ENCODE measurements around the gene NR2C2AP. TPM values are rescaled to one million over a fixed set of nuclear protein-coding genes. Genes with fewer than 3 reads are reported as not detected.

NR2C2AP gene
- total RNA-seq, 1 experiment from 2014 or later, result 42.1 TPM

DNA sequence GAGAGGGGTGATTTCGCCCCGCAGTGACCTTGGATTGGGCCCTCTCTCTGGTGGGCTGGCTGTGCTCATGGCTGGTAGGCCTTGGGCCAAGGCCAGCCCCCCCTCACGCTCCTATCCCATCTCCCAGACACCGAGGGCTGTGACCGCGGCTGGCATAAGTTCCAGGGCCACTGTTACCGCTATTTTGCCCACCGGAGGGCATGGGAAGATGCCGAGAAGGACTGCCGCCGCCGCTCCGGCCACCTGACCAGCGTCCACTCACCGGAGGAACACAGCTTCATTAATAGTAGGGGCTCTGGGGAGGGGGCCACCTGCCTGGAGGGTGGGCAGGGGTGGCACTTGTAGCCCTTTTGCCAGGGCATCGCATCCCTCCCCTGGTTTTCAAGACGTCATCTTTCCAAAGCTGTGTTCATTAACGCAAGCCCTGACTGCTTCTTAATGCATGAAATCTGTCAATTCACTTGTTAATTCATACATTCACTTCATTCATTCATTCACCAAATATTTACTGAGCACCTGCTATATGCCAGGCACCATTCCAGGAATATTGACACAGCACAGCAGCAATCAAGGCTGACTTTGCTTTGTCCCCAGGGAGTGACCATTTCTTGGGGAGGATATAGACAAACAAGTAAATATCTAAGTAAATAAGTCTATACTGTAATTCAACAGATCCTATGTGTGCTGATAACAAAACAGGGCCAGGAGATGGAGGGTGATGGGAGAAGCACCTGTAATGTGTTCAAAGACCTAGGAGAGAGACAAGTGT lies 35.1 kb upstream of the NR2C2AP start:
- in situ Hi-C loops (cut with HindIII; ENCODE audit: low pct_unique_long_range_greater_than_20kb, low sequenced_read_pairs) (no loop called here), intact Hi-C loops (cut with micrococcal nuclease; ENCODE audit: unreplicated experiment) (no loop called here)
- H3K4me3 ChIP-seq (ENCODE audit: low read depth in 2 of 2, low read length in 2 of 2), result no peak overlapping the region
- no peaks in the 10 kb centered on the region for H3K4me1 ChIP-seq (ENCODE audit: control insufficient read depth, insufficient read depth, low read length)
- H3K27me3 ChIP-seq (ENCODE audit: control insufficient read depth, insufficient read depth, low read length), result no peaks in the 10 kb centered on the region
- no peaks in the 10 kb centered on the region for H3K36me3 ChIP-seq (ENCODE audit: control insufficient read depth, insufficient read depth, low read length)
- TF ChIP-seq TCF7L2 (IDR thresholded peaks at IDR 0.05; ENCODE audit: low read depth, low read length), result no peak
- no peak for TF ChIP-seq SIN3A (IDR thresholded peaks at IDR 0.05; ENCODE audit: borderline replicate concordance, insufficient read depth, low read depth, low read length)
- no peak for TF ChIP-seq CTCF (IDR thresholded peaks at IDR 0.05)
- TF ChIP-seq POLR2AphosphoS5 (IDR thresholded peaks at IDR 0.05; ENCODE audit: low read depth, low read length), result no peak
- TF ChIP-seq, protein P1, sequence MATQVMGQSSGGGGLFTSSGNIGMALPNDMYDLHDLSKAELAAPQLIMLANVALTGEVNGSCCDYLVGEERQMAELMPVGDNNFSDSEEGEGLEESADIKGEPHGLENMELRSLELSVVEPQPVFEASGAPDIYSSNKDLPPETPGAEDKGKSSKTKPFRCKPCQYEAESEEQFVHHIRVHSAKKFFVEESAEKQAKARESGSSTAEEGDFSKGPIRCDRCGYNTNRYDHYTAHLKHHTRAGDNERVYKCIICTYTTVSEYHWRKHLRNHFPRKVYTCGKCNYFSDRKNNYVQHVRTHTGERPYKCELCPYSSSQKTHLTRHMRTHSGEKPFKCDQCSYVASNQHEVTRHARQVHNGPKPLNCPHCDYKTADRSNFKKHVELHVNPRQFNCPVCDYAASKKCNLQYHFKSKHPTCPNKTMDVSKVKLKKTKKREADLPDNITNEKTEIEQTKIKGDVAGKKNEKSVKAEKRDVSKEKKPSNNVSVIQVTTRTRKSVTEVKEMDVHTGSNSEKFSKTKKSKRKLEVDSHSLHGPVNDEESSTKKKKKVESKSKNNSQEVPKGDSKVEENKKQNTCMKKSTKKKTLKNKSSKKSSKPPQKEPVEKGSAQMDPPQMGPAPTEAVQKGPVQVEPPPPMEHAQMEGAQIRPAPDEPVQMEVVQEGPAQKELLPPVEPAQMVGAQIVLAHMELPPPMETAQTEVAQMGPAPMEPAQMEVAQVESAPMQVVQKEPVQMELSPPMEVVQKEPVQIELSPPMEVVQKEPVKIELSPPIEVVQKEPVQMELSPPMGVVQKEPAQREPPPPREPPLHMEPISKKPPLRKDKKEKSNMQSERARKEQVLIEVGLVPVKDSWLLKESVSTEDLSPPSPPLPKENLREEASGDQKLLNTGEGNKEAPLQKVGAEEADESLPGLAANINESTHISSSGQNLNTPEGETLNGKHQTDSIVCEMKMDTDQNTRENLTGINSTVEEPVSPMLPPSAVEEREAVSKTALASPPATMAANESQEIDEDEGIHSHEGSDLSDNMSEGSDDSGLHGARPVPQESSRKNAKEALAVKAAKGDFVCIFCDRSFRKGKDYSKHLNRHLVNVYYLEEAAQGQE (IDR thresholded peaks at IDR 0.05; ENCODE audit: insufficient read depth in 1 of 2, low read depth in 2 of 2, low read length in 1 of 2), result no peak
- H3K9me3 ChIP-seq (ENCODE audit: control insufficient read depth, insufficient read depth, low read depth, low read length), result peaks cover 6% of the 10 kb centered on the region; the same call in 1 of the 2 replicates
- ATAC-seq (no peak), DNase-seq (ENCODE audit: low read depth, low spot score) (no peak)
- ChIA-PET CTCF (no interaction called here), POLR2A (no interaction called here)
- no peak overlapping the region for H3K27ac ChIP-seq (ENCODE audit: low read length)
- no TSS peak for BruUV-seq (replicated peaks)

DNA sequence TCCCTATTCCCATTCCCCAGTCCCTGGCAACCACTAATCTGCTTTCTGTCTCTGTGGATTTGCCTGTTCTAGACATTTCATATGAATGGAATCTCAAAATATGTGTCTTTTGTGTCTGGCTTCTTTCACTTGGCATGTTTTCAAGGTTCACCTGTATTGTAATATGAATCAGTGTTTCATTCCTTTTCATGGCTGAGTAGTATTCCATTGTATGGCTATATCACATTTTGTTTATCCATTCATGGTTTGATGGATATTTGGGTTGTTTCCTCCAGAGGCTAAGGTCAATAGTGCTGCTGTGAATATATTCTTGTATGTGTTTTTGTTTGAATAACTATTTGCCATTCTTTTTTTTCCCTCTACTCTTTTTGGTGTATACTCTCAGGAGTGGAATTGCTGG lies 33.0 kb upstream of the NR2C2AP start:
- DNase-seq (ENCODE audit: low read depth, low spot score) (no peak), ATAC-seq (no peak)
- in situ Hi-C loops (cut with HindIII; ENCODE audit: low pct_unique_long_range_greater_than_20kb, low sequenced_read_pairs) (no loop called here), intact Hi-C loops (cut with micrococcal nuclease; ENCODE audit: unreplicated experiment) (no loop called here)
- Histone ChIP-seq H3K9me3 (ENCODE audit: control insufficient read depth, insufficient read depth, low read depth, low read length) (peaks cover 6% of the 10 kb centered on the region; the same call in 1 of the 2 replicates), H3K27me3 (ENCODE audit: control insufficient read depth, insufficient read depth, low read length) (no peaks in the 10 kb centered on the region), H3K27ac (ENCODE audit: low read length) (no peak overlapping the region), H3K4me3 (ENCODE audit: low read depth in 2 of 2, low read length in 2 of 2) (no peak overlapping the region), H3K4me1 (ENCODE audit: control insufficient read depth, insufficient read depth, low read length) (no peaks in the 10 kb centered on the region), H3K36me3 (ENCODE audit: control insufficient read depth, insufficient read depth, low read length) (no peaks in the 10 kb centered on the region)
- ChIA-PET CTCF (no interaction called here), POLR2A (no interaction called here)
- TF ChIP-seq, protein P1 (IDR thresholded peaks at IDR 0.05; ENCODE audit: insufficient read depth in 1 of 2, low read depth in 2 of 2, low read length in 1 of 2), result no peak
- TF ChIP-seq TCF7L2 (IDR thresholded peaks at IDR 0.05; ENCODE audit: low read depth, low read length) (no peak), SIN3A (IDR thresholded peaks at IDR 0.05; ENCODE audit: borderline replicate concordance, insufficient read depth, low read depth, low read length) (no peak), POLR2AphosphoS5 (IDR thresholded peaks at IDR 0.05; ENCODE audit: low read depth, low read length) (no peak), CTCF (IDR thresholded peaks at IDR 0.05) (no peak)
- BruUV-seq (replicated peaks), result no TSS peak
